PC-9 (cell line): ENCODE results near the gene MED4. TPM values are rescaled to one million over a fixed set of nuclear protein-coding genes. Genes with fewer than 3 reads are reported as not detected.

ENCODE experiments used
- BruUV-seq: library from RNA; stranded (reverse); fragments of 400-500 nt; replicated peaks from 2 replicates; lab custom pipeline; 2021; lab: Mats Ljungman, UMichigan
- CTCF ChIA-PET: fragments of 300-600 bp; sonication (Branson Sonifier 250); formaldehyde crosslinking; loops from one replicate; lab custom pipeline; 2022; ENCODE audit warnings: antibody characterized with exemption; lab: Charles Lee
- POLR2A ChIA-PET: fragments of 300-600 bp; sonication (Branson Sonifier 250); formaldehyde crosslinking; loops from one replicate; lab custom pipeline; 2022; ENCODE audit warnings: antibody characterized with exemption; ENCODE audit not compliant: unreplicated experiment; lab: Charles Lee
- DNase-seq, 2 experiments: peaks; one replicate each; pipeline versions ENCODE4 v3.0.0 to v3.0.0-alpha.2; 2015 to 2022; ENCODE audit warnings: mixed read lengths in 1 of 2
- H2AFZ ChIP-seq: fragments of 200-600 bp; sonication (generic); 2 replicates; pipeline ENCODE4 v1.8.1; 2017; ENCODE audit warnings: antibody characterized with exemption
- H3F3A ChIP-seq: fragments of 200-600 bp; sonication (generic); 2 replicates; pipeline ENCODE4 v1.8.1; 2017; ENCODE audit warnings: antibody characterized with exemption, mild to moderate bottlenecking, low read depth; ENCODE audit not compliant: insufficient read depth
- H3K27ac ChIP-seq: fragments of 200-600 bp; sonication (generic); 2 replicates; pipeline ENCODE4 v1.6.1; 2016; ENCODE audit warnings: mixed run types
- H3K27me3 ChIP-seq: fragments of 200-600 bp; sonication (generic); 2 replicates; pipeline ENCODE4 v1.6.1; 2016; ENCODE audit warnings: low read depth, mixed run types; ENCODE audit not compliant: insufficient read depth
- H3K36me3 ChIP-seq: fragments of 200-600 bp; sonication (generic); 2 replicates; pipeline ENCODE4 v1.6.1; 2016; ENCODE audit warnings: low read depth, mixed run types
- H3K4me1 ChIP-seq: fragments of 200-600 bp; sonication (generic); replicated peaks from 2 replicates; pipeline ENCODE4 v1.6.1; 2016; ENCODE audit warnings: mixed run types; ENCODE audit not compliant: insufficient read depth
- H3K4me2 ChIP-seq: fragments of 200-600 bp; sonication (generic); 2 replicates; pipeline ENCODE4 v1.6.1; 2017; ENCODE audit warnings: mixed run types
- H3K4me3 ChIP-seq: fragments of 200-600 bp; sonication (generic); 2 replicates; pipeline ENCODE4 v1.6.1; 2016; ENCODE audit warnings: mixed run types
- H3K79me2 ChIP-seq: fragments of 200-600 bp; sonication (generic); 2 replicates; pipeline ENCODE4 v1.6.1; 2017; ENCODE audit warnings: low read depth, mixed run types
- H3K9me2 ChIP-seq: fragments of 200-600 bp; sonication (generic); 2 replicates; pipeline ENCODE4 v1.8.1; 2017; ENCODE audit warnings: mild to moderate bottlenecking; ENCODE audit not compliant: insufficient read depth
- H3K9me3 ChIP-seq: fragments of 200-600 bp; sonication (generic); 2 replicates; pipeline ENCODE4 v1.8.1; 2016; ENCODE audit warnings: low read depth; ENCODE audit not compliant: insufficient read depth
- H4K20me1 ChIP-seq: fragments of 200-600 bp; sonication (generic); 2 replicates; pipeline ENCODE4 v1.8.1; 2017; ENCODE audit not compliant: insufficient read depth
- EZH2 ChIP-seq: fragments of 200-600 bp; sonication (generic); IDR thresholded peaks from 2 replicates; pipeline ENCODE4 v1.8.0; 2017; ENCODE audit warnings: antibody characterized with exemption, low read depth
- intact Hi-C: fragments of 100-400 bp; cut with micrococcal nuclease; formaldehyde crosslinking; loops from one replicate; pipeline ENCODE4 v1.10.0; 2022; ENCODE audit not compliant: unreplicated experiment
- total RNA-seq: library from RNA; stranded (reverse); gene quantifications from 2 replicates; pipeline ENCODE4 v1.2.3, GENCODE V29; 2021
- TF ChIP-seq, protein P1 (sequence below): fragments of 200-600 bp; sonication (generic); conservative IDR thresholded peaks from 2 replicates; pipeline ENCODE4 v1.6.1; 2017; ENCODE audit warnings: mixed run types, antibody characterized with exemption, mild to moderate bottlenecking, moderate library complexity

Gene MED4
- total RNA-seq, 1 experiment from 2014 or later: 38.5 TPM

DNA sequence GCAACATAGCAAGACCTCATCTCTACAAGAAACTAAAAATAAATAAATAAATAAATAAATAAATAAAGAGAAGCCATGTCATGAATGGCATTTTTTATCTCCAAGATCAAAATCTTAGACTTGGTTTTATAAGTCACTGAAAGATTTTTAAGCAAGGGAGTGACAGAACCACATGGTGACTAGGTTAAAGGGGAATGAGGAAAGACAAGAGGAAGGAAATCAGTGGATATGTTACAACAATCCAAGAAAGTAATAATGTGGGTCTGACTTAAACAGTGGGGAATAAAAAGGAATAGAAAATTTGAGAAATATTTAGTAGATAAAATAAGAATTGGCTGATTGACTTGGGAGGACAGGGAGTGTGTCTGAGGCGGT lies 18.8 kb upstream of the MED4 start:
- Histone ChIP-seq H3K36me3 (no peaks in the 10 kb centered on the region), H3K27me3 (no peaks in the 10 kb centered on the region), H3K4me3 (no peak overlapping the region), H3K9me3 (no peaks in the 10 kb centered on the region), H3K9me2 (no peaks in the 10 kb centered on the region), H3K4me1 (no peaks in the 10 kb centered on the region), H3K4me2 (no peak overlapping the region), H4K20me1 (no peaks in the 10 kb centered on the region), H3K79me2 (no peaks in the 10 kb centered on the region), H3F3A (no peaks in the 10 kb centered on the region), H2AFZ (no peak overlapping the region), H3K27ac (no peak overlapping the region)
- intact Hi-C loops: no loop called here
- TF ChIP-seq, protein P1, sequence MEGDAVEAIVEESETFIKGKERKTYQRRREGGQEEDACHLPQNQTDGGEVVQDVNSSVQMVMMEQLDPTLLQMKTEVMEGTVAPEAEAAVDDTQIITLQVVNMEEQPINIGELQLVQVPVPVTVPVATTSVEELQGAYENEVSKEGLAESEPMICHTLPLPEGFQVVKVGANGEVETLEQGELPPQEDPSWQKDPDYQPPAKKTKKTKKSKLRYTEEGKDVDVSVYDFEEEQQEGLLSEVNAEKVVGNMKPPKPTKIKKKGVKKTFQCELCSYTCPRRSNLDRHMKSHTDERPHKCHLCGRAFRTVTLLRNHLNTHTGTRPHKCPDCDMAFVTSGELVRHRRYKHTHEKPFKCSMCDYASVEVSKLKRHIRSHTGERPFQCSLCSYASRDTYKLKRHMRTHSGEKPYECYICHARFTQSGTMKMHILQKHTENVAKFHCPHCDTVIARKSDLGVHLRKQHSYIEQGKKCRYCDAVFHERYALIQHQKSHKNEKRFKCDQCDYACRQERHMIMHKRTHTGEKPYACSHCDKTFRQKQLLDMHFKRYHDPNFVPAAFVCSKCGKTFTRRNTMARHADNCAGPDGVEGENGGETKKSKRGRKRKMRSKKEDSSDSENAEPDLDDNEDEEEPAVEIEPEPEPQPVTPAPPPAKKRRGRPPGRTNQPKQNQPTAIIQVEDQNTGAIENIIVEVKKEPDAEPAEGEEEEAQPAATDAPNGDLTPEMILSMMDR: no peak
- TF ChIP-seq EZH2: no peak
- CTCF ChIA-PET: no interaction called here
- BruUV-seq: no TSS peak
- no peak for DNase-seq
- POLR2A ChIA-PET: no interaction called here

DNA sequence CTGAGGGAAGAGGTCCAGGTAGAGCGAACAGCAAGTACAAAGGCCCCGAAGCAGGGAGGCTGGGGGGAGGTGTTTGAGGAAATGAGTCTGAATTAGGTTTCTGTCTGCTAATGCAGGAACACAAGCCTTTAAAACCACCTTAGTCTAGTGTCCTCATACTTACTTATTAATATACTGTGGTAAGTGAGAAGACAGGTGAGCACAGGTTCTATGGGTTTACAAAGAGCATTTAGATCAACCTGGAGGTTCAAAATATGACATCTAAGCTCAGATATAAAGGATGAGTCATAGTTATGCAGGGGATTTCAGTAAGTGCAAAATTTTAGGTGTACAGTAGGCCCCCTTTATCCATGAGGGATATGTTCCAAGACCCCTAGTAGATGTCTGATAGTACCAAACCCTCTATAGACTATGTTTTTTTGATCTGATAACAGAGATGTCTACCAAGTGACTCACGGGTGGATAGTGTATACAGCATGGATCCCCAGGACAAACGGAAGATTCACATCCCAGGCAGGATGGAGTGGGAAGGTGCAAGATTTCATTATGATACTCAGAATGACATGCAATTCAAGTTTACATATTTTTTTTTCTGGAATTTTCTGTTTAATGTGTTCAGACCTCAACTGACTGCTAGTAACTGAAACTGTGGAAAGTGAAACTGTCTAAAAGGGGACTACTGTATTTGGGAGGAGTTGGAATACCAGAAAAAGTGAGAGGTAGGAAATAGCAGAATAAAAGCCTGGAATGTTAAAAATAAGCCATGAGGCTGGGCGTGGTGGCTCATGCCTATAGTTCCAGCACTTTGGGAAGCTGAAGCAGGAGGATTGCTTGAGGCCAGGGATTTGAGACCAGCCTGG lies 18.2 kb upstream of the MED4 start:
- Histone ChIP-seq H4K20me1 (no peaks in the 10 kb centered on the region), H3K79me2 (no peaks in the 10 kb centered on the region), H3K9me2 (no peaks in the 10 kb centered on the region), H3K27me3 (no peaks in the 10 kb centered on the region), H3K36me3 (no peaks in the 10 kb centered on the region), H3K4me3 (no peak overlapping the region), H2AFZ (no peak overlapping the region), H3K4me1 (no peaks in the 10 kb centered on the region), H3K9me3 (no peaks in the 10 kb centered on the region), H3F3A (no peaks in the 10 kb centered on the region), H3K27ac (no peak overlapping the region), H3K4me2 (no peak overlapping the region)
- TF ChIP-seq, protein P1: no peak
- TF ChIP-seq EZH2: no peak
- ChIA-PET POLR2A (no interaction called here), CTCF (interaction anchor here (0.6 kb wide), 1 partner anchor 18 kb away, joined by 4 read pairs; no protein-coding TSS in a partner anchor)
- DNase-seq: no peak
- intact Hi-C loops: no loop called here
- no TSS peak for BruUV-seq

DNA sequence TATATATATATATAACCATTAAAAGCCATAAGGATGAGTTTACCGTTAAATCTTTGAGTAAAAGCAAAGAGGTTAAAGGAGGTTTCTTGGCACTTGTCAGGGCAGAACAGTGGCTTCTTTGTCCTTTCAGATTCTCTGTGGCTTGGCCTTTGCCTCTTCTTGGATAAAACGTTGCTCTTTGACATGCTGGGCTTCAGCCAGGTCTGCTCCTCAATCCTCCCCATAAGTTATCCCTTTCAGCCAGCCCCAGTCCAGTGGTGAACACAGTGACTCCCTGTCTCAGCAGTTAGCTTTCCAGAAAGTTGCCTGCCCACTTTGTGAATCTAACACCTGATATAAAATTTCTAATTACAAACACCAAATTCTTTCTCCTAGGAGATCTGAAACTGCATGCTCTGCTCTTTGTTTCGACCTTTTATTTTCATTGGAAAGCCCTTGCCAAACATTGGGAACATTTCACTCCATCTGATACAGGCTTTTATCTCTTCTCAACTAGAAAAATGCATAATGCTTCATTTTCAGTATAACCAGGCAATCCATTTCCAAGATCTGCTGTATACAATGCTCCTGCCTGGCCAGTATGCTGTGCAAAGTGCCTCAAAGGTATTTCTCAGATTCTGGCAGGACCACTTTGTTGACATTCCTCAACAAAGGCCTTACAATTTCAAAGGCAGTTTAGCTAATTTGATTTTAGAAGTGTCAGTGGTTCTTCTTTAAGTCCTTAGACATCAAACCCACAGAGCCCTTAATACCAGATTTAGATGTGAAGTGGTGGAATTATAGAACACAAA lies 16.2 kb upstream of the MED4 start:
- POLR2A ChIA-PET: no interaction called here
- no TSS peak for BruUV-seq
- Histone ChIP-seq H3K4me1 (no peaks in the 10 kb centered on the region), H4K20me1 (no peaks in the 10 kb centered on the region), H3K36me3 (no peaks in the 10 kb centered on the region), H3K9me3 (no peaks in the 10 kb centered on the region), H3K27me3 (no peaks in the 10 kb centered on the region), H3K27ac (no peak overlapping the region), H3K4me3 (no peak overlapping the region), H2AFZ (no peak overlapping the region), H3K4me2 (no peak overlapping the region), H3K79me2 (no peaks in the 10 kb centered on the region), H3F3A (no peaks in the 10 kb centered on the region), H3K9me2 (no peaks in the 10 kb centered on the region)
- TF ChIP-seq EZH2: no peak
- TF ChIP-seq, protein P1: no peak
- CTCF ChIA-PET: no interaction called here
- intact Hi-C loops: no loop called here
- DNase-seq: no peak
